HG02852 (cell line): ENCODE data around the gene GAB4.

Experiments
- ATAC-seq: cut with Tn5 transposase; IDR thresholded peaks from one replicate; pipeline ENCODE4 v1.9.1; 2021; ENCODE audit warnings: mild to moderate bottlenecking, moderate library complexity; ENCODE audit not compliant: unreplicated experiment

The GAB4 gene

GRCh38 chr22:16989915-16990314, 18.1 kb downstream of the GAB4 start:
- ATAC-seq, result no peak

- no peak for ATAC-seq
These were observed 19.8 kb downstream of the GAB4 start for GRCh38 chr22:16988257-16988656.

GRCh38 chr22:16987822-16988221, 20.2 kb downstream of the GAB4 start:
- no peak for ATAC-seq

GRCh38 chr22:16975155-16975885, 32.7 kb downstream of the GAB4 start:
- no peak for ATAC-seq

- no peak for ATAC-seq
These were observed 33.5 kb downstream of the GAB4 start for GRCh38 chr22:16974298-16975084.

- no peak for ATAC-seq
These were observed 34.3 kb downstream of the GAB4 start for GRCh38 chr22:16973591-16974297.

GRCh38 chr22:16972311-16972710, 35.7 kb downstream of the GAB4 start:
- no peak for ATAC-seq

- no peak for ATAC-seq
These were observed 37.6 kb downstream of the GAB4 start for GRCh38 chr22:16970446-16970845.

- ATAC-seq, result no peak
These were observed 38.3 kb downstream of the GAB4 start for GRCh38 chr22:16969508-16970327.

GRCh38 chr22:16968218-16968595, 39.8 kb downstream of the GAB4 start:
- no peak for ATAC-seq

GRCh38 chr22:16967453-16968217, 40.4 kb downstream of the GAB4 start:
- no peak for ATAC-seq

GRCh38 chr22:16966251-16966650, 41.8 kb downstream of the GAB4 start:
- ATAC-seq, result no peak

- ATAC-seq, result no peak
These were observed 42.5 kb downstream of the GAB4 start for GRCh38 chr22:16965560-16965959.

- no peak for ATAC-seq
These were observed 42.9 kb downstream of the GAB4 start for GRCh38 chr22:16965083-16965482.

GRCh38 chr22:16964366-16964765, 43.7 kb downstream of the GAB4 start:
- no peak for ATAC-seq

GRCh38 chr22:16963189-16963945, 44.7 kb downstream of the GAB4 start:
- ATAC-seq, result no peak

GRCh38 chr22:16962501-16962900, 45.5 kb downstream of the GAB4 start:
- ATAC-seq, result no peak

- no peak for ATAC-seq
These were observed 46.4 kb downstream of the GAB4 start for GRCh38 chr22:16961477-16962186.

- ATAC-seq, result no peak
These were observed 47.2 kb downstream of the GAB4 start for GRCh38 chr22:16960884-16961249.
